Measurements from ENCODE around the gene RHOT2.

The RHOT2 gene

DNA sequence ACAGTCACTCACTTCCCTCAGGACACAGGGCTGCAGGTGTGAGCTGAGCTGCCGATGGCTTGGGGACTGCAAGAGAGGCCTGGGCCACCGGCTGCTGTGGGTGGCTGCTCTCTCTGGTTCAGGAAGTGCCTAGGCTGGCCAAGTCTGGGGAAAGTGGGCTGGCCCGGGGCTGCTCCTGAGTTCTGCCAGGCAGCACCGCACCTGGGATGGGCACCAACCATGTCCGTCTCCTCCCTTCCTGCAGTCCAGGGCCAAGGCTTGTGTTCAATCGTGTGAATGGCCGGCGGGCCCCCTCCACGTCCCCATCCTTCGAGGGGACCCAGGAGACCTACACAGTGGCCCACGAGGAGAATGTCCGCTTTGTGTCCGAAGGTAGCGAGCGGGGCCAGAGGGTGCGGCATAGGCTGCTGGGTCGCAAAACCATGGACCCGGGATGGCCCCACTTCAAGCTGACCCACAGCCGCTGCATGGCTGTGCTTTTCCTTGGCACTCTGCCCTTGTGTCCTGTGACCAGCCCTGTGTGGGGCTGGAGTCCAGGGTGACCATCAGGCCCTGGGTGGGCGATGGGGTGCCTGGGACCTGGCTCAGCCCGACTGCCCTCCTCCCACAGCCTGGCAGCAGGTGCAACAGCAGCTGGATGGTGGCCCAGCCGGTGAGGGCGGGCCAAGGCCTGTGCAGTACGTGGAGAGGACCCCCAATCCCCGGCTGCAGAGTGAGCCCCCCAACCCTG lies 20.6 kb upstream of the RHOT2 start:
- no peak for DNase-seq (ENCODE audit: low read depth)

DNA sequence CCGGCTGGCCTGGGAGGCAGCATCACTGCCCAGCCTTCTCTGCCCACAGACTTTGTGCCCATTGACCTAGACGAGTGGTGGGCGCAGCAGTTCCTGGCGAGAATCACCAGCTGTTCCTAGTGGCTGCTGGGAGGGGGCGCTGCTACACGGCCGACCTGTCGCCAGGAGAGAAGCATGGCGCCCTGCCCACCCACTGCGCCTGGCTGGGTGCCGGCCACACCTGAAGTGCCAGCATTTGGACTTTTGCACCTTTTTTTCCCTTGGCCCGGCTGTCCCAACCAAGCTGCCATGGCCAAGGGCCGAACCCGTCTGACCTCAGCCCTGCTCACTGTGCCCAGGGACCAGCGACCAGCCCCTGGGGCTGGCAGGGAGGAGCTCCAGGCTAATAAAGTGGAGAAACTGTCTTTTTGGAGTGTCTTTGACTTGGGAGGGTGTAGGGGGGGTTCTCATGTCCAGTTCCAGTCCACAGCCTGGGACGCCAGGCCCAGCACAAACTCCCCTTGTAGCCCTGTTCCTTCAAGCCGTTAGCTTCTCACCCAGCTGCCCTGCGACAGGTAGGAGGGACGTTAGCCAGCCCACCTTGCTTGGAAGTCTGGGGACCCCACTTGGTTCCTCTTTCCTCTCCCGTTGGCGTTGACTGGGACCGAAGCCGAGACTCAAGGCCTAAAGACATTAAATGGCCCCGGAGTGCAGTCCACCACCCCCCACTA lies 19.7 kb upstream of the RHOT2 start:
- no peak for DNase-seq (ENCODE audit: low read depth)

DNA sequence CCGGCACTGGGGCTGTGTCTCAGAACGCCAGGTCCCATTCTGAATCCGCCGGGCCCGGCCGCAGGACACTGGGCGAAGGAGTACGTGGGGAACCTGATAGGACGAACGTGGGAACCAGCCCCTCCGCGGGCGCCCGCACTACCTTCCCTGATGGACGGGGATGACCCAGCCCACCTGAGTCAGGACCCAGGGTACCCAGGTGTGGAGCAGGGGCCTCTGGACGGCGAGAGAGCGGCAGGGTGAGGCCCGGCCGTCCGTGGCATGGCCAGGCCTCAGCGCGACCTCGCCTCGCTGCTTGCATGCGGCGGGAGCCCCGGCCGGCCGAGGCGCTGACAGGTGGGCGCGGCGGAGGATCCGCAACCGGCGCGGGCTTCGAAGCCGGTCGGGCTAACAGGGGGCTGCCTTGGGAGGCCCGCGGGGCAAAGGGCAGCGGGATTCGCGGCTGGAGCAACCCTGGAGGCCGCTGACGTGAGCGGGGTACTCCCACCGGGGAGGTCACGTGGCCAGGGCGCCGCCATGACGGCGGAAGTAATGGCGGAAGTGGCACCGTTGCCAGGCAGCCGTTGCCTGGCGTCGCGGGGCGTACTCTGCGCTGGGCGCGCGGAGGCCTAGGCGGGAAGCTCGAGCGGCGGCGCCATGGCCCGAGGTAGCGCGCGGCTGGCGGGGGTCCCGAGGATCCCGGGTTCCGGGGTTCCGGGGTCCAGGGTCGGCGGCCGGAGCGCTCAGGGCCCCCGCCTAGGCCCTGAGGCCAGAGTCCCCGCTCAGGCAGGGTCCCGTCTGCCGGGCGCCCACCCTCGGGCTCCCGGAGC lies 18.9 kb upstream of the RHOT2 start, which contains the start of gene WDR90:
Gene WDR90 (plus strand): TSS at position 585 of the 809 bp plus-strand sequence. CDS start 52 bp downstream, at position 637.
- peak; percentile 87 for DNase-seq (ENCODE audit: low read depth)

DNA sequence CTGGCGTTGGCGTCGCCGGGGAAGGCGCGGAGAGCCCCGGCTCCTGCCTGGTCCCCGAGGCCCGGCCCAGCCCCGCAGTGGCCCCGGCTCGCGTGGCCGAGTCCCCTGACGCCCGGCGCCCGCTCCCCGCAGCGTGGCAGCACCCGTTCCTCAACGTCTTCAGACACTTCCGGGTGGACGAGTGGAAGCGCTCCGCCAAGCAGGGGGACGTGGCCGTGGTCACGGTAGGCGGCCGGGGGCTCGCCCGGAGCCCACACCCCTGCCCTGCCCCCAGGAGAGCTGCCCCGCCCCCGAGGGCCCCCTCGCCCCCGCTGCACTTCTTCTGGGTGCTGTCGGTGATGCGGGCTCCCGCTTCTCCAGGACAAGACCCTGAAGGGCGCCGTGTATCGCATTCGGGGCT lies 18.3 kb upstream of the RHOT2 start:
- DNase-seq (ENCODE audit: low read depth): no peak

DNA sequence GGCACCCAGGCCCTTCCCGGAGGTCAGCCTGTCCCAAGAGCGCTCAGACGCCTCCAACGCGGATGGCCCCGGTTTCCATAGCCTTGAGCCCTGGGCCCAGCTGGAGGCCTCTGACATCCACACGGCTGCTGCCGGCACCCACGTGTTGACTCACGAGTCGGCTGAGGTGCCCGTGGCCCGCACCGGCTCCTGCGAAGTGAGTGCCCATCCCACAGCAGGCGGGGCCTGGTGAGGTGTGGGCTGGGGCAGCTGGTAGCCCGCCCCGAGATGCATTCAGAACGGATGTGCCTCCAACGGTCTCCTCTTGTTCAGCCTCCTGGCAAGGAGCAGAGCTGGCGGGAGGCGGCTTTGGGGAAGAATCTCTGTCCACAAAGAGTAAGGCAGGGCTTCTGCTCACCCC lies 16.1 kb upstream of the RHOT2 start:
- no peak for DNase-seq (ENCODE audit: low read depth)

DNA sequence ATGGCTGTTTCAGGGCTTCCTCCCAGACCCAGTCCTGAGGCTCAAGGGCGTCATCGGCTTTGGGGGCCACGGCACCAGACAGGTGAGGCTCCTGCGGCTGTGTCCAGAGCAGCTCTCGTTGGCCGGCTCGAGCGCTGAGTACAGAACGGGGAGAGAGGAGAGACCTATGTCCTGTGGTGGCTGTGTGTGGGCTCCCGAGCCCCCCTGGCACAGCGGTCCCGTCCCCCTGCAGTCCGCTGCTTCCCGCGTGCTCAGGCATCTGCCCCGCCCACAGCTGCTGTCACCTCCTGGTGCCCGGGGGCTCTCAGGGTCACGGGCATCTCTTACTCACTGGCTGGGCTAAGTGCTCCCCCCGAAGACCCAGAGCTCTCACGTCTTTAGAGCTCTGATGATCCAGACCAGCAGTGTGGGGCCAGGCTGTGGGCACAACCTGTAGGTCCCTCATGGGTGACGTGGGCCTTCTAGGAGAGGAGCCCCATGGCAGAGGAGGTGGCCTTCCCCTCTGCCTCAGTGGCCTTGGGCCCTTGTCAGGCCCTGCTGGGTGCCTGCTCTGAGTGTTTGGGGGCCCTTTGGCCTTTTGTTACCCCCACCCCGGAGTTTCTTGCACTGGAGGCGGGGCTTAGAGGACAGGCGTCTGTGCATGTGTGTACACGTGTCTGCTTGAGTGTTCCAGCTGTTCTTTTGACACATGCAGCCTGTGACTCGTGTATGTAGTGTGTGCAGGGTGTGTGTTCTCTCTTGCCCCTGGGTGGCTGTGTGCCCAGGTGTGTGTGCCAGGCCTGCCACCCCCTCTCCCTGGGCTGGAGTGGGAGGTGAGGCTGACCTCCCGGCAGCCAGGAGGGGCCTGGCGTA lies 15.3 kb upstream of the RHOT2 start:
- no peak for DNase-seq (ENCODE audit: low read depth)

DNA sequence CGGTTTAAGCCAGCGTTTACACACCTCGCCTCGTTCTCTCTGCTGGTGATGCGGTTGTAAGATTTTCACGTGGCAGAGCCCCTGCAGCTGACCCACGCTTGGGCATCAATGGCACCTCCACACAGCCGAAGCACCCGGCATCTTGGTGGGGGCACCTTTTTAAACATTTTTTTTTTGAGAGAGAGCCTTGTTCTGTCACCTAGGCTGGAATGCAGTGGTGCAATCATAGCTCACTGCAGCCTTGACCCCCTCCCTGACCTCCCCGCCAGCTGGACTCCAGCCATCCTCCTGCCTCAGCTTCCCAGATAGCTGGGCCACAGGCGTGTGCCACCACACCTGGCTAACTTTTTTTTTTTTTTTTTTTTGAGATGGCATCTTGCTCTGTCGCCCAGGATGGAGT lies 13.9 kb upstream of the RHOT2 start:
- no peak for DNase-seq (ENCODE audit: low read depth)

DNA sequence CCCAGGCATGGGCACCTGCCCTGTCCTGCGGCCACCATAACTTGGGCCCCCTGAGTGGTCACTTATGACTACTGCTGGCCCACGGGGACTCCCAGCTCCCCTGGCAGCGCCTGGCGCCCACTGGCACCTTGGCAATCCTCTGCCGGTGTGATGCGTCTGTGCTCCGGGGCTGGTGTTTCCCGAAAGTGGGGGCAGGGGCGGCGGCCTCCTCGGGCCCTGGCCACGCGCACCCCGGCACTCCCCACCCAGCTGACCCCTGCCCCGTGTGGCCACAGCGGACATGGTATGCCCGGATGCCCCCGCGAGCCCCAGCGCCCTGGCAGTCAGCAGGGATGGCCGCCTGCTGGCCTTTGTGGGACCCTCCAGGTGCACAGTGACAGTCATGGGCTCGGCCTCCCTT lies 10.4 kb upstream of the RHOT2 start:
- no peak for DNase-seq (ENCODE audit: low read depth)

DNA sequence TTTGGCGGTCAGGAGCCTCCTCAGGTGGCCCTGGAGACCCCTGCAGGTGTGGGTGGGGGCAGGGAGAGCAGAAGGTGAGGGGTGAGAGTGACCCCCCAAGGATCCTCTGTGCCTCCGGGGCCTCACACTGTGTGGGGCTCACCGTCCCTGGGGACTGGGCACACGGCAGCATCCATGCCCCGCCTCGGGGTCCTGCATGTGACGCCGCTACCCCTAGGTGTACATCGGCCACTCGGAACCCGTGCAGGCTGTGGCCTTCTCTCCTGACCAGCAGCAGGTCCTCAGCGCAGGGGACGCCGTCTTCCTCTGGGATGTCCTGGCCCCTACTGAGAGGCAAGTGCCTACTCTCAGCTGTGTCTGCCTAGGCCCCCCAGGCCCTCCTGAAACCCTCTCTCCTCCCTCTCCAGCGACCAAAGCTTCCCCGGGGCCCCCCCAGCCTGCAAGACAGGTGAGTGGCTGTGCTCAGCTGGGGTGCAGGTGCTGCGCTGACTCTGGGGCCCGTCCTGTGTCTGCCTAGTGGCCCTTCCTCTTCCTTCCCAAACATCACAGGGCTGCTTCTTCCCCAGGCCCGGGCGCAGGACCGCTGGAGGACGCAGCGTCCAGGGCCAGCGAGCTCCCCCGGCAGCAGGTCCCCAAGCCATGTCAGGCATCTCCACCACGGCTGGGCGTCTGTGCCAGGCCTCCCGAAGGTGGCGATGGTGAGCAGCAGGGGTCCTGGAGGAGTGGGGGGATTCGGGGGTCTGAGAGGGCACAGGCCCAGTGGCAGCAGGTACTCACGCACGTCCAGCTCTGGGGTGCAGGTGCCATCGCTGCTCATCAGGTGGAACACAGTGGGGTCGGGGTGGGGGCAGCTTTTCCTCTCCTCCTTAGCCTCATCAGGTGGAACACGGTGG lies 9.0 kb upstream of the RHOT2 start:
- no peak for DNase-seq (ENCODE audit: low read depth)

DNA sequence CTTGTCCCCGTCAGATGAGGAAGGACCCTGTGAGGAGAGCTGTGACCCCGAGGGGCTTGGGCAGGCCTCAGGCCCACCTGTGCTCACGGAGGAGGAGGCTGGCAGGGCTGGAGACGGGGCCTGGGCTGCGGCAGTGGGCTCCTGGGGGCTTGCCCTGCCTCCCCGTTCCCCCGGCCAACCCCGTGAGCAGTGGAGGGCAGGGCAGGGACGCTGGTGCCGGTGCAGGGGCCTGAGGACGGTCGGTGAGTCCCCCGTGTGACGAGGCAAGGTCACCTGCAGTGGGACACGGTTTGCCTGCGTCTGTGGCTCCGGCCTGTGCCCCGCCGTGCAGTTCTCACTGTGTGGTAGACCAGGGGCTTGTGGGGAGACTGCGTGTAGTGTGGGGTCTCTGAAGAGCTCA lies 8.3 kb upstream of the RHOT2 start:
- no peak for DNase-seq (ENCODE audit: low read depth)

DNA sequence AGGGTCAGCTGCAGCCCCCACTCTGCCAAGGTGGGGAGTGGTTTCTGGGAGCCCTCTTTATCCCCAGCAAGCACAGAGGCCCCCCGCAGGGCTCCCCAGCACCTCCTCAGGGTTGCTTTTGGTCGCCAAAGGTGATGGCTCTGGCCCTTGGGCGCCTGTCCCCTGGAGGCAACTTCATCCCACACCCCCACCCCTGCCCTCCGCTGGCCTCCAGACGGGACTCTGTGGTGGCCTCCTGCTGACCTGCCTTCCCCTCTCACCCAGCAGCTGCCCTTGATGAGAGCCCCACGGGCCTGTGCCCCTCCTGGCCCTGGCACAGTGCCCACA lies 7.8 kb upstream of the RHOT2 start:
- no peak for DNase-seq (ENCODE audit: low read depth)

DNA sequence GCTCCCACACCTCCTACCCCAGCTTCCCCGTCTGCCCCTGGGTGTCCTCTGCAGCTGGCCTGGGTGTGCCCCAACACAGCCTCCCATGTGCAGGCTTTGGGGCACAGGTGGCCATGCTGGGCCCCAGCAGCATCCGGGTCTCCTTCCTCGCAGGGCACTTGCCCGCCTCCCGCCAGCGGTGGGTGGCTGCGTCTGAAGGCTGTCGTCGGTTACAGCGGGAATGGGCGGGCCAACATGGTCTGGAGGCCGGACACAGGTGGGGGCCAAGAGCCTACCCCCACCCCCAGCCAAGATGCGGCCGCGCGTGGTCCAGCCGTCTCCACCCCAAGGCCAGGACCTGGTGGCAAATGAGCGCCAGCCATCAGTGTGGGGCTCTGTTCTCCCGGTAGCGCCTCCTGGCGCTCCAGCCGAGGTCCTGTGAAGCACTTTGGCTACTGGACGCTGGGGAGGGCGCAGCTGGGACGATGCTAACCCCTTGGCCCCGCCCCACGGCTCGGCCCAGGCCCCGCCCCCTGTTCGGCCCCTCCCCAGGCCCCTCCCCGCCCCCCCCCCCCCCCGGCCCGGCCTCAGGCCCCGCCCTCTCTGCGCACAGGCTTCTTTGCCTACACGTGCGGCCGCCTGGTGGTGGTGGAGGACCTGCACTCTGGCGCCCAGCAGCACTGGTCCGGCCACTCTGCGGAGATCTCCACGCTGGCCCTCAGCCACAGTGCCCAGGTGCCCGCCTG lies 7.3 kb upstream of the RHOT2 start:
- DNase-seq (ENCODE audit: low read depth): peak; percentile 47

DNA sequence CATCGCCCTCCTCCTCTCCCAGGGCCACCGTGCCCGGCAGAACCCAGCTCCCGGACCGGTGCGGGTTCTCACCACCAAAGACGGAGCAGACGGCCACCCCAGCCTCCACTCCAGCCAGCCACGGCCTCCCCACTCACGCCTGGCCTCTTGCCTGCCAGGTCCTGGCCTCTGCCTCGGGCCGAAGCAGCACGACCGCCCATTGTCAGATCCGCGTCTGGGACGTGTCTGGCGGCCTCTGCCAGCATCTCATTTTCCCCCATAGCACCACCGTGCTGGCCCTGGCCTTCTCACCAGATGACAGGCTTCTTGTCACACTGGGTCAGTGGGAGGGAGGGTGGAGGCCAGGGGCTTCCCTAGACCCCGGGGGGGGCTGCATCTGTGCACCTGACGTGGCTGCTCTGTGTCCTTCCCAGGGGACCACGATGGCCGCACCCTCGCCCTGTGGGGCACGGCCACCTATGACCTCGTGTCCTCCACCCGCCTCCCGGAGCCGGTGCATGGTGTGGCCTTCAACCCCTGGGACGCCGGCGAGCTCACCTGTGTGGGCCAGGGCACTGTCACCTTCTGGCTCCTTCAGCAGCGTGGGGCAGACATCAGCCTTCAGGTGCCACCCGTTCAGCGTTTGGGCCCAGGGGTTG lies 6.6 kb upstream of the RHOT2 start:
- no peak for DNase-seq (ENCODE audit: low read depth)

DNA sequence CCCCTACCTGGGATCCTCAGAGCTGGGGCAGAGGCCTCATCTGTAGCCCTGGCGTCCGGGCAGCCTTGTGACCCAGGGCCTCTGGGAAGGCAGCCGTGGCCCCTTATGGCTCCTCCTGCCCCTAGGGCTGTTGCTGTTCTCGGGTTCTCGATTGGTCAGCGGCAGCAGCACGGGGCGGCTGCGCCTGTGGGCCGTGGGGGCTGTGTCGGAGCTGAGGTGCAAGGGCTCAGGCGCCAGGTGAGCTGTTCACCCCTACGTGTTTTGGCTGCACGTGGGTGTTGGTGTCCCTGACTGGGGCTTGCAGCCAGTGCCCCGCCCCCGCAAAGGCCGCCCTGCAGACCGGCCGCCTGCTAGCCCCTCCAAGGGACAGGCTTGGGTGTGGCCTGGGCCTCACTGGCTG lies 5.8 kb upstream of the RHOT2 start:
- DNase-seq (ENCODE audit: low read depth): no peak

DNA sequence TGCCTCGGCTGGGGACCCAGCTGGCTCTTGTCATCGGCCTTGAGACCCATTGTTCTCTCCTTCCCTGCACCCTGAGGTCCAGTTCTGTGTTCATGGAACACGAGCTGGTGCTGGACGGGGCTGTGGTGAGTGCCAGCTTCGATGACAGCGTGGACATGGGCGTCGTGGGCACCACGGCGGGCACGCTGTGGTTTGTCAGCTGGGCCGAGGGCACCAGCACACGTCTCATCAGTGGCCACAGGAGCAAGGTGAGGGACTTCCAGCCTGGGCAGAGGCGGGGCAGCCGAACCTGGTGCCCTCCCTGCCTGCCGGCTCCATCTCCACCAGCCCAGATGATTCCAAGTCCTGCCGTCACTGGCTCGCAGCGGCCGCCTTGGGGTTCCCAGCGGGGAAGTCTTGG lies 5.3 kb upstream of the RHOT2 start:
- DNase-seq (ENCODE audit: low read depth): no peak

DNA sequence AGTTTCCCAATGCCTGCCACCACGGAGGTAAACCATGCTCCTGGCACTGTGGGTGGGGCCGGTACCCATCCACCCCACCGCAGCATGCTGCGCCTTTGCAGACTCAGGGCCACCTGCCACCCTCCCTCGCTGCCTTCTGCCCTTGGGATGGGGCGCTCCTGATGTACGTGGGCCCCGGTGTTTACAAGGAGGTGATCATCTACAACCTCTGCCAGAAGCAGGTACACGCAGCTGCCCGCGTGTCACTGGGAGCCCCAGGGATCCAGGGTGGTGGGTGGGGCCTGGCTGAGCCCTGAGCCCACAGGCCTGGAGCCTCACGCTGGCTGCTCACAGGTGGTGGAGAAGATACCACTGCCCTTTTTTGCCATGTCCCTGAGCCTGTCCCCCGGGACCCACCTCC lies 1.4 kb upstream of the RHOT2 start:
- DNase-seq (ENCODE audit: low read depth): no peak

DNA sequence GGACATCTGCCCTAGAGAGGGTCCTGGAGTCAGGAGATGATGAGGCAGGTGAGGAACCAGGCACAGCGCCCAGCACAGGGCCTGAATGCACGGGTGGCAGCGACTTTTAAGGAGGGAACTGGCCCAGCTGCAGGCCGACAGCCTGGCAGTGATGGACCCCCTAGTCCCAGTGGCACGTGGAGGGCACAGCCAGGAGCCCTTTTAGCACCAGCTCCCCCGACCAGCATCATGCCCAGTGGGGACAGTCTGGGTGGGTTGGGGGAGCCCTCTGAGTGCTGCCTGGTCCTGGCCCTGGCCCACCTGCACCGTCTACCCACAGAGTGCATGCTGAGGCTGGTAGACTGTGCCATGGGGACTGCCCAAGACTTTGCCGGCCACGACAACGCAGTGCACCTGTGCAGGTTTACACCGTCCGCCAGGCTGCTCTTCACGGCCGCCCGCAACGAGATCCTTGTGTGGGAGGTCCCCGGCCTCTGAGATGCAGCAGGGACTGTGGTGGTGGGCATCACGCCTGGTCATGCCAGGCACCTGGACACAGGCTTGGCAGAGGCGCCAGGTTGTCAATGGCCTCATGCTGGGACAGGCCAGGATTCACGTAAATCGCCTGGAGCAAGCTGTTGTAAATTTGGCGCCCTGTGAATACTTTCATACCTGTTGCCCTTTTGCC lies 686 bp upstream of the RHOT2 start:
- DNase-seq (ENCODE audit: low read depth): no peak

DNA sequence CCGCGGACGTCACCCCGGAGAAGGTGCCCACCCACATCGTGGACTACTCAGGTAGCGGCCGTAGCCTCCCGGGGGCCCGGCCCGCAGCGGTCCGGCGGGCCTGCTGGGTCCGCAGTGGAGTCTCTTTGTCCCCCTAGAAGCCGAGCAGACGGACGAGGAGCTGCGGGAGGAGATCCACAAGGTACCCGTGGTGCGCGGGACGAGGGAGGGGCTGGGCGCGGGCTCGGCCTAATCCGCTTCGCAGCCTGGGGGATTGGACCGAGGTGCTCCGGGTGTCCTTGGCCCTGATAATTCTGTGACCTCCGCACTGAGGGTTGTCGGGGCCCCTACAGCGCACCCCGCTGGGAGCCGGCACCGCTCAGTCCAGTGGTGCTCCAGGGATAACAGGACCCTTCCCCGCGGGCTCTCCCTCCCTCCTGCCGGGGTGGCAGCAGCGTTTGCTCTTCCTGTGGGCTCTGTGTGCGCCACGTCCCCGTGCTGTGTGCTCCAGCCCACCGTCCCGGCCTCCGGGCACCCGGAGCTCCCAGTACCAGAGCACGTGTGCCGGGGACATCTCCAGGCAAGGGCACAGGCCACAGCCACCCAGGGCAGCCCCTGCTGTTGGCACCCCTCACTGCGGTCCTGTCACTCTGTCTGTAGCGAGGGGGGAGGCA lies 713 bp downstream of the RHOT2 start:
- no peak for DNase-seq (ENCODE audit: low read depth)

DNA sequence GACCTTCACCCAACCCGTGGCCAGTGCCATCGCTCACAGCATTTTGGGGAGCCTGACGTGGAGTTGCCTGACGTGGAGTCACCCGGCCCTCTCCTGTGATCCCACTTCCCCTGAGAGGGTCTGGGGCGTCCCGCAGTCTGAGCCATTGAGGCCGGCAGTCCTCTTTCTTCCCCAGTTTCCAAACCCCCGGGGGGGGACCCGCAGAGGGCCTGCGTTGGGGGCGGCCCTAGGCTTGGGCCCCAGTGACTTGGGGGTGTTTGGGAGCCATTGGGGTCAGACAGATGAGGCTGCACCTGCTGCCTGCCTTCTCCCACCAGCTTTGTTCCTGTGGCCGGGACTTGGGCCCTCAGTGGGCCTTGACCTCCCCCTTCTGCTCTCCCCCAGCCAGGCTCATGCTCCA lies 1.7 kb downstream of the RHOT2 start:
- DNase-seq (ENCODE audit: low read depth): no peak
